H1 (cell line): Measurements from ENCODE around the gene LY6G5C. TPM values are rescaled to one million over a fixed set of nuclear protein-coding genes. Genes with fewer than 3 reads are reported as not detected.

Experiments used
- BACH1 ChIP-seq: IDR thresholded peaks from 2 replicates; pipeline ENCODE4 v1.6.1; 2012; ENCODE audit warnings: low read length, improper control_type of control experiment
- CBX8 ChIP-seq: fragments of 300-800, 300-1000 bp; sonication (generic); IDR thresholded peaks from 2 replicates; pipeline ENCODE4 v1.7.1; 2016; ENCODE audit warnings: low read depth, low read length, borderline replicate concordance
- CEBPB ChIP-seq: IDR thresholded peaks from 2 replicates; pipeline ENCODE4 v1.6.1; 2012; ENCODE audit warnings: low read depth, low read length
- CHD1 ChIP-seq: IDR thresholded peaks from 2 replicates; pipeline ENCODE4 v1.6.1; 2012; ENCODE audit warnings: low read depth, low read length, improper control_type of control experiment
- CHD2 ChIP-seq: IDR thresholded peaks from 2 replicates; pipeline ENCODE4 v1.6.1; 2012; ENCODE audit warnings: low read length, improper control_type of control experiment
- EGR1 ChIP-seq: IDR thresholded peaks from 2 replicates; pipeline ENCODE4 v1.6.1; 2011; ENCODE audit warnings: low read depth, low read length, borderline replicate concordance
- EZH2 ChIP-seq: fragments of 200-600 bp; sonication (generic); IDR thresholded peaks from 2 replicates; pipeline ENCODE4 v1.7.1; 2012; ENCODE audit warnings: low read depth, mild to moderate bottlenecking, moderate library complexity, low read length, inconsistent platforms; ENCODE audit not compliant: severe bottlenecking
- FOSL1 ChIP-seq: IDR thresholded peaks from 2 replicates; pipeline ENCODE4 v1.6.1; 2011; ENCODE audit warnings: mild to moderate bottlenecking, low read depth, low read length, moderate library complexity; ENCODE audit not compliant: insufficient read depth
- HDAC2 ChIP-seq, 2 experiments: fragments of 300-600 bp in 1 of 2; sonication (generic) in 1 of 2; IDR thresholded peaks; 2 replicates each; pipeline ENCODE4 v1.6.1; 2011 to 2012; ENCODE audit warnings: low read depth in 2 of 2, low read length in 2 of 2, mild to moderate bottlenecking in 2 of 2, moderate library complexity in 2 of 2, borderline replicate concordance in 1 of 2, inconsistent platforms in 1 of 2
- KDM1A ChIP-seq: fragments of 200-600, 300-600 bp; sonication (generic); IDR thresholded peaks from 2 replicates; pipeline ENCODE4 v1.7.1; 2016; ENCODE audit warnings: mild to moderate bottlenecking, low read length, borderline replicate concordance
- KDM4A ChIP-seq: IDR thresholded peaks from one replicate; pipeline ENCODE4 v1.7.1; 2012; ENCODE audit warnings: low read depth, mild to moderate bottlenecking, moderate library complexity, low read length, inconsistent platforms; ENCODE audit not compliant: severe bottlenecking
- MAFK ChIP-seq: IDR thresholded peaks from 2 replicates; pipeline ENCODE4 v1.6.1; 2012; ENCODE audit warnings: low read depth, mild to moderate bottlenecking, improper control_type of control experiment, low read length
- NANOG ChIP-seq: IDR thresholded peaks from 2 replicates; pipeline ENCODE4 v1.6.1; 2011; ENCODE audit warnings: low read length, low read depth, mild to moderate bottlenecking, inconsistent platforms; ENCODE audit not compliant: insufficient read depth, poor library complexity, severe bottlenecking
- PHF8 ChIP-seq: fragments of 200-600 bp; sonication (generic); conservative IDR thresholded peaks from 2 replicates; pipeline ENCODE4 v1.7.1; 2012; ENCODE audit warnings: low read depth, mild to moderate bottlenecking, inconsistent platforms, low read length, moderate library complexity
- POLR2AphosphoS5 ChIP-seq: IDR thresholded peaks from 2 replicates; pipeline ENCODE4 v1.6.1; 2011; ENCODE audit warnings: low read depth, low read length
- RFX5 ChIP-seq: IDR thresholded peaks from 2 replicates; pipeline ENCODE4 v1.6.1; 2011; ENCODE audit warnings: low read depth, low read length, improper control_type of control experiment, borderline replicate concordance
- SIX5 ChIP-seq: IDR thresholded peaks from 2 replicates; pipeline ENCODE4 v1.6.1; 2011; ENCODE audit warnings: mild to moderate bottlenecking, low read depth, low read length
- SP1 ChIP-seq: IDR thresholded peaks from 2 replicates; pipeline ENCODE4 v1.6.1; 2011; ENCODE audit warnings: low read depth, low read length
- SP4 ChIP-seq: IDR thresholded peaks from 2 replicates; pipeline ENCODE4 v1.6.1; 2012; ENCODE audit warnings: low read length, inconsistent platforms
- SRF ChIP-seq: IDR thresholded peaks from 2 replicates; pipeline ENCODE4 v1.6.1; 2011; ENCODE audit warnings: mild to moderate bottlenecking, low read depth, low read length, moderate library complexity
- SUZ12 ChIP-seq: fragments of 200-600 bp; sonication (generic); IDR thresholded peaks from 2 replicates; pipeline ENCODE4 v1.6.1; 2012; ENCODE audit warnings: mild to moderate bottlenecking, inconsistent platforms, low read length, moderate library complexity, mixed read lengths
- TAF1 ChIP-seq: IDR thresholded peaks from 2 replicates; pipeline ENCODE4 v1.6.1; 2011; ENCODE audit warnings: mild to moderate bottlenecking, low read depth, low read length
- TBP ChIP-seq: IDR thresholded peaks from 2 replicates; pipeline ENCODE4 v1.6.1; 2011; ENCODE audit warnings: low read depth, low read length, improper control_type of control experiment
- TCF12 ChIP-seq: IDR thresholded peaks from 2 replicates; pipeline ENCODE4 v1.6.1; 2011; ENCODE audit warnings: low read depth, mild to moderate bottlenecking, low read length
- TEAD4 ChIP-seq: IDR thresholded peaks from 2 replicates; pipeline ENCODE4 v1.6.1; 2012; ENCODE audit warnings: low read depth, low read length, inconsistent platforms, mixed read lengths
- YY1 ChIP-seq: IDR thresholded peaks from 2 replicates; pipeline ENCODE4 v1.6.1; 2011; ENCODE audit warnings: low read depth, mild to moderate bottlenecking, low read length
- polyA plus RNA-seq, 7 experiments: library from polyadenylated mRNA; depleted of rRNA in 3 of 7; stranded (reverse) in 5 of 7; unstranded in 2 of 7; fragments of >200 nt in 5 of 7; fragments of 200-250 nt in 2 of 7; gene quantifications; 1 replicate in 5 of 7; 2 replicates in 1 of 7; 4 replicates in 1 of 7; pipeline versions ENCODE4 v1.2.1 to v1.2.3, GENCODE V29; 2011 to 2013; ENCODE audit warnings: missing spikeins in 2 of 7, mixed read lengths in 2 of 7
- total RNA-seq: library from RNA; stranded (reverse); fragmentation: NEBNext Ultra II Directional; extraction: Animal tissue kit (Norgen Biotek cat#: 25700); gene quantifications from 2 replicates; pipeline ENCODE4 v1.2.1, GENCODE V29; 2021

Gene LY6G5C
- total and polyA plus RNA-seq, 2 of the 8 experiments (the other 6 are each of a cell fraction or from before 2014, with no cell fraction given), result 1.1 to 1.8 TPM

DNA sequence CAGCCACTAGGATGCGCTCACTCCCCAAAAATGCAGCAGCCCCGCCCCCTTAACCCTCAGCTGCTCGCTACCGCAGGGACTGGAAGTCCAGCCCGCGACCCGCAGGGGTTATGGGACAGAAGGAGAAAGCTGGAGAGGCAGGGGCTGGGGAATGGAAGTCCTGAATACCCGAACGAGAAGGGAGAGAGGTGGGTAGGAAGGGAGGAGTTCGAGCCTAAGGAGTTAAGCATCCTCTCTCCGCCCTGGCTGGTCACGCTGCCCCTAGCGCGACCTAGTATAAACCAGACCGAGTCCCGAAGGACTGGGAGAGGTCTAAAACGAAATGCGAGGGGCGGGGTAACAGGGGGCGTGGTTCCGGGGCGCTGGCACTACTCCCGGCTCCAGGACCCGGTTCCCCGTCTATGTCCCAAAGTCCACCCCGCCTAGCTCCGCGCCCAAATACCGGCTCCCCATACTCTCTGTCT, 48.7 kb upstream of the LY6G5C start (continued):
- TF ChIP-seq CBX8 (no peak), SP1 (peak; percentile 87), SUZ12 (no peak), MAFK (no peak), EZH2 (no peak), PHF8 (peak; percentile 62; the same call in 1 of the 2 replicates), CHD1 (no peak), KDM4A (peak; percentile 71), YY1 (0 out of 2 replicates have a peak, but pooled peaks have one; percentile 39), TBP (peak; percentile 51; the same call in 1 of the 2 replicates), TCF12 (no peak), RFX5 (no peak), POLR2AphosphoS5 (no peak; the same call in none of the 2 replicates), EGR1 (no peak), CEBPB (no peak), CHD2 (no peak), SIX5 (no peak), BACH1 (no peak), HDAC2 (IDR thresholded peaks at IDR 0.05; ENCODE audit: borderline replicate concordance in 1 of 2, low read depth in 2 of 2, low read length in 2 of 2) (peak in 1 of 2 experiments; percentile 85; a peak in 1 of 4 replicates), TAF1 (no peak), FOSL1 (no peak), KDM1A (no peak), SP4 (no peak), NANOG (no peak), SRF (no peak), TEAD4 (peak; percentile 73)
